Measurements from ENCODE around the gene PLXNB2.

DNA sequence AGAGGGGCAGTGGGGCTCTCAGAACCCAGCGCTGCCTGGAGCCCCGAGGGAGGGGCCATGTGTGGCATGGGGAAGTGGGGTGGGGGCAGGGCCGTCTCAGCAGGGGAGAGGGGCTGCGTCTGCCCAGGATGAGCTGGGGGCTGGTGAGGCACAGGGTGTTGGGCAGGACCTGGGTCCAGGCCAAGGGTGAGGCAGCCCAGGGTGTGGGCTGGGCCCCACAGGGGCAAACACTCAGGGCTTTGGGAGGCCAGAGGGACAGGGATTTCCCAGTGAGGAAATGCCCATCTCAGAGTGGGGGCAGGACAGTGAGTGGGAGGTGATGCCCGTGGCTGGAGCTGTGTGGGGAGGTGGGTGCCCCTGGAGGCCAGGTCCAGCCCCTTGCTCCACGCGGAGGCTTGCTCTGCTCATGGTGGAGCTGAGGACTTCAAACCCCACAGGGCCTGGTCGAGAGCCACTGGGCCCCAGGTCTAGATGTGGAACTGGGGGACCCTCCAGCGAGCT, 5.4 kb downstream of the PLXNB2 start:
- TF ChIP-seq POLR2A (IDR thresholded peaks at IDR 0.05) = no peak
- TF ChIP-seq, protein P1, sequence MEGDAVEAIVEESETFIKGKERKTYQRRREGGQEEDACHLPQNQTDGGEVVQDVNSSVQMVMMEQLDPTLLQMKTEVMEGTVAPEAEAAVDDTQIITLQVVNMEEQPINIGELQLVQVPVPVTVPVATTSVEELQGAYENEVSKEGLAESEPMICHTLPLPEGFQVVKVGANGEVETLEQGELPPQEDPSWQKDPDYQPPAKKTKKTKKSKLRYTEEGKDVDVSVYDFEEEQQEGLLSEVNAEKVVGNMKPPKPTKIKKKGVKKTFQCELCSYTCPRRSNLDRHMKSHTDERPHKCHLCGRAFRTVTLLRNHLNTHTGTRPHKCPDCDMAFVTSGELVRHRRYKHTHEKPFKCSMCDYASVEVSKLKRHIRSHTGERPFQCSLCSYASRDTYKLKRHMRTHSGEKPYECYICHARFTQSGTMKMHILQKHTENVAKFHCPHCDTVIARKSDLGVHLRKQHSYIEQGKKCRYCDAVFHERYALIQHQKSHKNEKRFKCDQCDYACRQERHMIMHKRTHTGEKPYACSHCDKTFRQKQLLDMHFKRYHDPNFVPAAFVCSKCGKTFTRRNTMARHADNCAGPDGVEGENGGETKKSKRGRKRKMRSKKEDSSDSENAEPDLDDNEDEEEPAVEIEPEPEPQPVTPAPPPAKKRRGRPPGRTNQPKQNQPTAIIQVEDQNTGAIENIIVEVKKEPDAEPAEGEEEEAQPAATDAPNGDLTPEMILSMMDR (IDR thresholded peaks at IDR 0.05 in 4 of 5, conservative IDR thresholded peaks at IDR 0.05 in 1 of 5) = no peak

Data from gastrocnemius medialis (tissue), 4 donors.